GM13976 (cell line): ENCODE data around the gene SLC35G3.

ENCODE experiments used
- DNase-seq: peaks from one replicate; pipeline ENCODE4 v3.0.0; 2012; ENCODE audit warnings: low spot score
- in situ Hi-C: fragments of 300-500 bp; cut with MboI; formaldehyde crosslinking; loops from one replicate; pipeline ENCODE4 v1.12.0; 2022; ENCODE audit warnings: low sequenced_read_pairs, mixed read lengths, inconsistent platforms; ENCODE audit not compliant: unreplicated experiment
- TF ChIP-seq, protein P1 (sequence below): IDR thresholded peaks from 2 replicates; pipeline ENCODE4 v1.5.1; 2012; ENCODE audit warnings: borderline replicate concordance, mild to moderate bottlenecking; ENCODE audit not compliant: insufficient read depth; ENCODE audit errors: extremely low read depth, missing control alignments, control extremely low read depth

Gene SLC35G3

DNA sequence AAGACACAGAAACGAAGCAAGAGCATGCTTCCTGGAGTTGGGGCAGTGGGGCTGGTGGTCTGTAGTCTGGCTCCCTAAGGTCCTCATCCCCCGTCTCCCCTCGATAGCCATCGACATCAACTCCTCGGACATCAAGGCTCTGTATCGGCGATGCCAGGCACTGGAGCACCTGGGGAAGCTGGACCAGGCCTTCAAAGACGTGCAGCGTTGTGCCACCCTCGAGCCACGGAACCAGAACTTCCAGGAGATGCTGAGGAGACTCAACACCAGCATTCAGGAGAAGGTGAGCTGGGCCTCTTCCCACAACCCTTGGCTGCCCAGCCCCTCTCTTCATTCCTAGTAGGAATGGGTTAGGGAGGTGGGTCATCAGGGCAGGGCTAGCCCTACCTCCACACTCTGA is 44.3 kb downstream of the SLC35G3 start:
- in situ Hi-C loops: loop anchor here (25.0 kb wide), 1 partner anchor 587 kb away; the partner anchor contains the start of gene RASL10B
- no peak for DNase-seq
- TF ChIP-seq, protein P1, sequence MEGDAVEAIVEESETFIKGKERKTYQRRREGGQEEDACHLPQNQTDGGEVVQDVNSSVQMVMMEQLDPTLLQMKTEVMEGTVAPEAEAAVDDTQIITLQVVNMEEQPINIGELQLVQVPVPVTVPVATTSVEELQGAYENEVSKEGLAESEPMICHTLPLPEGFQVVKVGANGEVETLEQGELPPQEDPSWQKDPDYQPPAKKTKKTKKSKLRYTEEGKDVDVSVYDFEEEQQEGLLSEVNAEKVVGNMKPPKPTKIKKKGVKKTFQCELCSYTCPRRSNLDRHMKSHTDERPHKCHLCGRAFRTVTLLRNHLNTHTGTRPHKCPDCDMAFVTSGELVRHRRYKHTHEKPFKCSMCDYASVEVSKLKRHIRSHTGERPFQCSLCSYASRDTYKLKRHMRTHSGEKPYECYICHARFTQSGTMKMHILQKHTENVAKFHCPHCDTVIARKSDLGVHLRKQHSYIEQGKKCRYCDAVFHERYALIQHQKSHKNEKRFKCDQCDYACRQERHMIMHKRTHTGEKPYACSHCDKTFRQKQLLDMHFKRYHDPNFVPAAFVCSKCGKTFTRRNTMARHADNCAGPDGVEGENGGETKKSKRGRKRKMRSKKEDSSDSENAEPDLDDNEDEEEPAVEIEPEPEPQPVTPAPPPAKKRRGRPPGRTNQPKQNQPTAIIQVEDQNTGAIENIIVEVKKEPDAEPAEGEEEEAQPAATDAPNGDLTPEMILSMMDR: no peak

DNA sequence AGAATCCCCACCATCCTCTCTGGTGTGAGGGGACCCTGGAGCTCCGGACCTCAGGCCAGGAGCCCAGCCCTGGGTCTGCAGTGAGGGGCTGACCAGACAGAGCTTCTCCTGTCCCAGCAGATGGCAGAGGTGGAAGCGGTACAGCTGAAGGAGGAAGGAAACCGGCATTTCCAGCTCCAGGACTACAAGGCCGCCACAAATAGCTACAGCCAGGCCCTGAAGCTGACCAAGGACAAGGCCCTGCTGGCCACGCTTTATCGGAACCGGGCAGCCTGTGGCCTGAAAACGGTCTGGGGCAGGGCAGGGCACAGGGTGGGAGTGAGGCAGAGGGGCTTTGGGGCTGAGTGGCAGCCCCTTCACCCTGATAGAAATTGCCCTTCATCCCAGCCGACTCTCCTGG is 46.0 kb downstream of the SLC35G3 start:
- DNase-seq: no peak
- TF ChIP-seq, protein P1: no peak
- in situ Hi-C loops: no loop called here

DNA sequence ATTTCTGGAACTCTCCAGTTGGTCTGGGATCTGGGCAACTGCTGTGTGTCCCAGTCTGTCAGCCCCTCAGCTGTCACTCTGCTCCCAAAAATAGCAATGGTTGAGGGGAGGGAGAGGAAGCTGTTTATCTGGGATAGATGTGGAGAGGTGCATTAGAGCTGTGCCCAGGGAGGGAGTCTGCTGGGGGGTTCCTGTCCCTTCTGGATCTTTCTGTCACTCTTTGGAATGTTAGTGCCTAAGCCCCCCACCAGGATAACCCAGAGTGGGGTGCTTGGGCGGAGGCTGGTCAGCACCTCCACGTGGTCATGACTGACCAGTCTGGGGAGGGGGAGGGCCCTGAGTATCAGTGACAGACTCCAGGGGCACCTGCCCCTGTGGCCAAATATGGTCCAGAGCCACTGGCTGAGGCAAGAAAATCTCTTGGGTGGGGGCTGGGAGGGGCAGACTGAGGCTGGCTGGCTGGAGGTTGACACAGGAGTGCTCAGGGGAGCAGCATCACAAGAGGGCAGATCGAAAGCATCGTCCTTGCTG is 46.8 kb downstream of the SLC35G3 start, which contains the start of gene UNC45B:
Gene UNC45B, plus strand, starts transcription at position 443 of the 531 bp plus-strand sequence. CDS start 447 bp downstream, outside the sequence.
- DNase-seq: no peak
- TF ChIP-seq, protein P1: no peak
- in situ Hi-C loops: no loop called here

DNA sequence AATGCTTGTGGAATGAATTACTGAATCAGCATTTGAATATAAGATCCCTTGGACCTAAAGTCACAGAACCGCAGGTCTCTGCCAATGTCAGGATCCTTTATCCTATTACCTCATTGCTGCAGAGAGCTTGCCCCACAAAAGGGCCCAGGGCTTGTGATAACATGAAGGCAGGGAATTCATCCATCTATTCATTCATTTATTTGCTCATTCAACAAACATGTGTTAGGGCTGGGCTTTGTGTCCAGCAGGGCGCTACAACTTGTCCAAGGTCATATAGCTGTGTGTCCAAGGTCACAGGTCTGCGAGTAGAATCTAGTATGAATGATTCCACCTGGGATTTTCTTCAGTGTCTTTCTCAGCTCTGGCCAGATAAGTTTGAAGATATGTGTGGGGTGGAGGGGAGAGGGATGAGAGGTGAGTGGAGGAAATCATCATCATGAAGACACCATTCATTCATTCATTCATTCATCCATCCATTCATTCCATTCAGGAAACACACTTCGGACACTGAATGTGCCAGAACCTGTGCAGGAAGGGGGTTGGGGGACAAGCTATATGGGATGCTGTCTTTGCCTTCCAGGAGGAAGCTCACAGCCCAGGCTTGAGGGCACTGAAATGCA is 47.9 kb downstream of the SLC35G3 start:
- DNase-seq: no peak
- in situ Hi-C loops: no loop called here
- TF ChIP-seq, protein P1: no peak

DNA sequence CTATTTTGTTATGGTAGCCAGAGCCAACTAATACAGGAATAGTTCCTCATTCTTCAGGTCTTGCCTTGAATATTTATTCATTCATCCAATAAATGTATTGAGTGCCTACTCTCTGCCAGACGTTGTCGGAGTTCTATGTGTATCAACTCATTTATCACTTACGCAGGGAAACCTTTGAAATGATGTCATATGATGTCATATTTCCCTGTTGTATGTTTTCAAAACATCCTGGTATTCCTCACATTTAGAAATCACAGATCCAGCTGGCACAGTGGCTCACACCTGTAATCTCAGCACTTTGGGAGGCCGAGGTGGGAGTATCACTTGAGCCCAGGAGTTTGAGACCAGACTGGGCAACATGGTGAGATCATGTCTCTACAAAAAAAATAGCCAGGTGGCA is 49.4 kb downstream of the SLC35G3 start:
- DNase-seq: no peak
- TF ChIP-seq, protein P1: no peak
- in situ Hi-C loops: no loop called here
